HCT116 (cell line): ENCODE results near the gene HEXA.

ENCODE experiments used
- CEBPB ChIP-seq: IDR thresholded peaks from 2 replicates; pipeline ENCODE4 v1.6.1; 2012; ENCODE audit warnings: low read depth
- EZH2 ChIP-seq: fragments of 200-600 bp; sonication (generic); IDR thresholded peaks from 2 replicates; pipeline ENCODE4 v1.6.1; 2017; ENCODE audit warnings: antibody characterized with exemption, mixed run types
- JUND ChIP-seq: IDR thresholded peaks from 2 replicates; pipeline ENCODE4 v1.6.1; 2012
- POLR2A ChIP-seq: IDR thresholded peaks from 2 replicates; pipeline ENCODE4 v1.7.0; 2011; ENCODE audit warnings: borderline replicate concordance; ENCODE audit not compliant: insufficient read depth, insufficient read length; ENCODE audit errors: extremely low read depth
- POLR2AphosphoS5 ChIP-seq: IDR thresholded peaks from 2 replicates; pipeline ENCODE4 v1.6.1; 2011; ENCODE audit warnings: mild to moderate bottlenecking, low read depth, low read length, moderate library complexity
- RAD21 ChIP-seq: IDR thresholded peaks from 2 replicates; pipeline ENCODE4 v1.6.1; 2012; ENCODE audit warnings: low read depth, mild to moderate bottlenecking
- SIN3A ChIP-seq: IDR thresholded peaks from 2 replicates; pipeline ENCODE4 v1.6.1; 2012; ENCODE audit warnings: low read depth
- SRF ChIP-seq: IDR thresholded peaks from 2 replicates; pipeline ENCODE4 v1.6.1; 2012; ENCODE audit warnings: low read depth
- TCF7L2 ChIP-seq: IDR thresholded peaks from 2 replicates; pipeline ENCODE4 v1.7.0; 2011; ENCODE audit warnings: borderline replicate concordance, inconsistent platforms; ENCODE audit not compliant: insufficient read depth, insufficient read length; ENCODE audit errors: extremely low read depth
- TF ChIP-seq, protein P1 (sequence below), 3 experiments: fragments of 200-600 bp in 1 of 3; sonication (generic) in 1 of 3; IDR thresholded peaks in 2 of 3; conservative IDR thresholded peaks in 1 of 3; 2 replicates each; pipeline ENCODE4 v1.5.1; 2012 to 2017; ENCODE audit warnings: low read depth in 2 of 3, low read length in 2 of 3, antibody characterized with exemption in 1 of 3, borderline replicate concordance in 1 of 3, control low read depth in 1 of 3, mild to moderate bottlenecking in 1 of 3, mixed read lengths in 1 of 3, mixed run types in 1 of 3, moderate library complexity in 1 of 3; ENCODE audit not compliant: insufficient read depth in 1 of 3
- TF ChIP-seq, protein P2 (sequence below): IDR thresholded peaks from 2 replicates; pipeline ENCODE4 v1.6.1; 2011; ENCODE audit warnings: mild to moderate bottlenecking, low read length, moderate library complexity; ENCODE audit not compliant: insufficient replicate concordance; ENCODE audit errors: extremely low read depth
- TF ChIP-seq, protein P3 (sequence below): IDR thresholded peaks from 2 replicates; pipeline ENCODE4 v1.6.1; 2012; ENCODE audit warnings: low read depth

DNA sequence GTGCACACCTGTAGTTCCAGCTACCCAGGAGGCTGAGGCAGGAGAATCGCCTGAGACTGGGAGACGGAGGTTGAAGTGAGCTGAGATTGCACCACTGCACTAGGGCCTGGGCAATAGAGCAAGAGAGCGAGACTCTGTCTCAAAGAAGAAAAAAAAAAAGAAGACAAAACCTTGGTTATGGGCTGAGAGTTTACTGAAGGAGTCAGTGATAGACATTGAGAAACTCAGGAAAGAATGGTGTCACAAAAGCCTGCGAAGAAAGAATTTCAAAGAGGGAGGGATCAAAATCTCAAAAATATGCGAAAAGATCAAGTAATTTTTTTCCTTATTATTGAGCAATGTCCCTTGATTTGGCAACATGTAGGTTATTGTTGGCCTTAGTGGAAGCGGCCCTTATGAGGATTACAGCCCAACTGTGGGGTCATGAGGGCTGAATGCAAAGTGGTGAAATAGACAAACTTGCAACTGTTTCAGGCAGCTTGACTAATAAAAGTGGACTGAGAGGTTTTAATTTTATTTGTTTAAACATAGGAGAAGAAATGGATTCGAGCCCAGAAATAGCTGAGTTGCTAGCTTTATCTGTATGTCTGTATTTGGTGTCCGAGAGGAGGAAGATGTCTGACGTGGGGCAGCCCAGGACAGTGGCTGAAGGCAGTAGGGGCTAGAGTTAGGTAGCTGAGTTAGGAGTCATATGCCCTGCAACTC lies 37.0 kb downstream of the HEXA start:
- no peak for TF ChIP-seq POLR2A
- no peak for TF ChIP-seq EZH2
- no peak for TF ChIP-seq POLR2AphosphoS5
- TF ChIP-seq, protein P1, sequence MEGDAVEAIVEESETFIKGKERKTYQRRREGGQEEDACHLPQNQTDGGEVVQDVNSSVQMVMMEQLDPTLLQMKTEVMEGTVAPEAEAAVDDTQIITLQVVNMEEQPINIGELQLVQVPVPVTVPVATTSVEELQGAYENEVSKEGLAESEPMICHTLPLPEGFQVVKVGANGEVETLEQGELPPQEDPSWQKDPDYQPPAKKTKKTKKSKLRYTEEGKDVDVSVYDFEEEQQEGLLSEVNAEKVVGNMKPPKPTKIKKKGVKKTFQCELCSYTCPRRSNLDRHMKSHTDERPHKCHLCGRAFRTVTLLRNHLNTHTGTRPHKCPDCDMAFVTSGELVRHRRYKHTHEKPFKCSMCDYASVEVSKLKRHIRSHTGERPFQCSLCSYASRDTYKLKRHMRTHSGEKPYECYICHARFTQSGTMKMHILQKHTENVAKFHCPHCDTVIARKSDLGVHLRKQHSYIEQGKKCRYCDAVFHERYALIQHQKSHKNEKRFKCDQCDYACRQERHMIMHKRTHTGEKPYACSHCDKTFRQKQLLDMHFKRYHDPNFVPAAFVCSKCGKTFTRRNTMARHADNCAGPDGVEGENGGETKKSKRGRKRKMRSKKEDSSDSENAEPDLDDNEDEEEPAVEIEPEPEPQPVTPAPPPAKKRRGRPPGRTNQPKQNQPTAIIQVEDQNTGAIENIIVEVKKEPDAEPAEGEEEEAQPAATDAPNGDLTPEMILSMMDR (IDR thresholded peaks at IDR 0.05 in 2 of 3, conservative IDR thresholded peaks at IDR 0.05 in 1 of 3; ENCODE audit: borderline replicate concordance in 1 of 3, insufficient read depth in 1 of 3, low read depth in 2 of 3, low read length in 2 of 3): no peak
- no peak for TF ChIP-seq TCF7L2
- TF ChIP-seq JUND: no peak
- TF ChIP-seq, protein P2, sequence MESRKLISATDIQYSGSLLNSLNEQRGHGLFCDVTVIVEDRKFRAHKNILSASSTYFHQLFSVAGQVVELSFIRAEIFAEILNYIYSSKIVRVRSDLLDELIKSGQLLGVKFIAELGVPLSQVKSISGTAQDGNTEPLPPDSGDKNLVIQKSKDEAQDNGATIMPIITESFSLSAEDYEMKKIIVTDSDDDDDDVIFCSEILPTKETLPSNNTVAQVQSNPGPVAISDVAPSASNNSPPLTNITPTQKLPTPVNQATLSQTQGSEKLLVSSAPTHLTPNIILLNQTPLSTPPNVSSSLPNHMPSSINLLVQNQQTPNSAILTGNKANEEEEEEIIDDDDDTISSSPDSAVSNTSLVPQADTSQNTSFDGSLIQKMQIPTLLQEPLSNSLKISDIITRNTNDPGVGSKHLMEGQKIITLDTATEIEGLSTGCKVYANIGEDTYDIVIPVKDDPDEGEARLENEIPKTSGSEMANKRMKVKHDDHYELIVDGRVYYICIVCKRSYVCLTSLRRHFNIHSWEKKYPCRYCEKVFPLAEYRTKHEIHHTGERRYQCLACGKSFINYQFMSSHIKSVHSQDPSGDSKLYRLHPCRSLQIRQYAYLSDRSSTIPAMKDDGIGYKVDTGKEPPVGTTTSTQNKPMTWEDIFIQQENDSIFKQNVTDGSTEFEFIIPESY: no peak
- TF ChIP-seq RAD21: no peak
- no peak for TF ChIP-seq SIN3A
- TF ChIP-seq CEBPB: no peak
- no peak for TF ChIP-seq SRF
- TF ChIP-seq, protein P3, sequence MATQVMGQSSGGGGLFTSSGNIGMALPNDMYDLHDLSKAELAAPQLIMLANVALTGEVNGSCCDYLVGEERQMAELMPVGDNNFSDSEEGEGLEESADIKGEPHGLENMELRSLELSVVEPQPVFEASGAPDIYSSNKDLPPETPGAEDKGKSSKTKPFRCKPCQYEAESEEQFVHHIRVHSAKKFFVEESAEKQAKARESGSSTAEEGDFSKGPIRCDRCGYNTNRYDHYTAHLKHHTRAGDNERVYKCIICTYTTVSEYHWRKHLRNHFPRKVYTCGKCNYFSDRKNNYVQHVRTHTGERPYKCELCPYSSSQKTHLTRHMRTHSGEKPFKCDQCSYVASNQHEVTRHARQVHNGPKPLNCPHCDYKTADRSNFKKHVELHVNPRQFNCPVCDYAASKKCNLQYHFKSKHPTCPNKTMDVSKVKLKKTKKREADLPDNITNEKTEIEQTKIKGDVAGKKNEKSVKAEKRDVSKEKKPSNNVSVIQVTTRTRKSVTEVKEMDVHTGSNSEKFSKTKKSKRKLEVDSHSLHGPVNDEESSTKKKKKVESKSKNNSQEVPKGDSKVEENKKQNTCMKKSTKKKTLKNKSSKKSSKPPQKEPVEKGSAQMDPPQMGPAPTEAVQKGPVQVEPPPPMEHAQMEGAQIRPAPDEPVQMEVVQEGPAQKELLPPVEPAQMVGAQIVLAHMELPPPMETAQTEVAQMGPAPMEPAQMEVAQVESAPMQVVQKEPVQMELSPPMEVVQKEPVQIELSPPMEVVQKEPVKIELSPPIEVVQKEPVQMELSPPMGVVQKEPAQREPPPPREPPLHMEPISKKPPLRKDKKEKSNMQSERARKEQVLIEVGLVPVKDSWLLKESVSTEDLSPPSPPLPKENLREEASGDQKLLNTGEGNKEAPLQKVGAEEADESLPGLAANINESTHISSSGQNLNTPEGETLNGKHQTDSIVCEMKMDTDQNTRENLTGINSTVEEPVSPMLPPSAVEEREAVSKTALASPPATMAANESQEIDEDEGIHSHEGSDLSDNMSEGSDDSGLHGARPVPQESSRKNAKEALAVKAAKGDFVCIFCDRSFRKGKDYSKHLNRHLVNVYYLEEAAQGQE: no peak
